Measurements from ENCODE around the gene TSPAN2.

Gene TSPAN2

DNA sequence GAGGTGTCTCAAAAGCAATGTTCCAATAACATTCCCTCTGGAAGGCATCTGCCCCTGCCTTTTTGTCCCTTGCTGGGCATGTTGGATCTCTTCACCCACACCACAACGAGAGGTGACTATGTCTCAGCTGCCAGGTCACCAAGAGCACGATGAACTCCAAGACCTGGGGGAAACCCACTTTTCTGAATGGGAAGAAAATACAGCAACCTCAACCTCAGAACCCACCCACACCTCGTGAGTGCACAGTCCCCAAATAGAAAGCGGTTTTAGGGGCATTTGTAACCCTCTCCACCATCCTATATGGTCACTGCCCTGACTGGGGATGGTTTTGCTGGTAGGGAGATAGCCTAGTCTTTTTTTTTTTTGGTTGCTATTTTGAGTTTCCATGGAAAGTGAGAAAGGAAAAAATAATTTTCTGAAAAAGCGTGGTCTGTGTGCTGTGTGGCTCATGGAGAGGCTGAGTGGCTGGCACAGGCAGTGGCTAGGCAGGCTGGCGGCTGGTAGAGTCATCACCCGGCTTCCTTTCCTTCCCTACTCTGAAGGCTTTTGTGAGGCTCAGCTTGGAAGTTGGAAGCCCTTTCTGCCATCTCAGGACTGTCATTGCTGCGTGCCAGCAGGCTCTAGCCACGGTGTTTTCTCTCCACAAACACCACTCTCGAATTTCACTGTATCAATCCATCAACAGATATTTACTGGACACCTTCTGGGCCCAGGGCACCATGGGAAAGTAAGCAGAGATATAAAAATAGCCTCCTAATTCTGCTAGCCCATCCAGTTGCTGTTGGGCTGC is 15.8 kb downstream of the TSPAN2 start:
- DNase-seq, result peak; percentile 53

DNA sequence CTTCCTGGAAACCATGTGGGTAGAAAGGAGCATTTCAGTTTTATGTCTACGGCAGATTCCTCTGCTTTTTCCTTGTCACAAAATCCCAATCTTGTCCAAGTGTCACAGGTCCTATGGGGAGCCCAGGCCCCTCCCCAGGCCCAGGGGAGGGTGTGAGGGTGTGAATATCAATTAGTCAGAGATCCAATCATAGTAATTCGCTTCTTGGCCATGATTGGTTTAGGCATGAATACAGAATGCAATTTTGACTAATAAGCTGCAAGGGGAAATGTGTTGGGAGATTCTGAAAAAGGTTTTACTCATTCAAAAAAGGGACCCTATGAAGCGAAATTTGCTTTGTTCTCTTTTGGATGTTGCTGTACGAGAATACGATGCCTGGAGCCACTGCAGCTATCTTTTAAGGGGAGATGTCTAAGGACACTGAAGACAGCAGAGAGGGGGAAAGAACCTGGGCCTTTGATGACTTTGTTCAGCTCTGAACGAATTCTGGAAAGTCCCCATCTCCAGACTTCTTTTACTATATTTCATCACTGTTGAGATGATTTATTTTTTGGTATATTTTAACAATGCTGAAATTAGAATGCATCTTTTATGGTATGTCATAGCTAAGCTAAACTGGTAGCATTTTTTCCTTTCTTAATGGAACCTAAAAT is 18.2 kb downstream of the TSPAN2 start:
- no peak for DNase-seq

DNA sequence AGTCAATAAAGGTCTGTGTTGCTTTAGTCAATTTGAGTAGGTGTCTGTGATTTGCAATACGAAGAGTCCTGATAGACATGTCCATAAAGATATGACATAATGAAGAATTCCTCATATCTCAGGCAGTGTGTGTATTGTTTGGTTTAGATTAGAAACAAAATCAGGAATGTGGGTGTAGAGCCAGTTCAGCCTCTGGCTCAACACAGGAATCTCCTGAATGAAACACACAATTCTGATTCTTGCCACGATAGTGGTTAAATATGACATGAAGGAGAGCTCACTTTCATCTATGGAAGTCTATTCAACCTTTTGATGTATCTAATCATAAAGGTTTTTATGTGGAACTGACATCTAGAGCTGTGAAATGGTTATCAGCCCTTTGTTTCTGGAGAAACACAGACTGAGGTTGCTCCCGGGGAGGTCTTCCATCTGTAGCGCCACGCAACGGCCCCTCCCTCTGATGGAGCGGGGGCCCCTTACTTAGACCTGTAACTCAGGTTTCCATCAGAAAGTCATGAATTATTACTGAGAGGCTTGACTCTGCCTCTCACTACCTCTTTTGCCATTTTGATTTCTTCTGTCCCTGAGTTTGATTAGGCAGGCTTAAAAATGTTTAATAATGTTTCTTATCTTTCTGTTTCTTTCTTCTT is 19.5 kb downstream of the TSPAN2 start:
- DNase-seq, result no peak

DNA sequence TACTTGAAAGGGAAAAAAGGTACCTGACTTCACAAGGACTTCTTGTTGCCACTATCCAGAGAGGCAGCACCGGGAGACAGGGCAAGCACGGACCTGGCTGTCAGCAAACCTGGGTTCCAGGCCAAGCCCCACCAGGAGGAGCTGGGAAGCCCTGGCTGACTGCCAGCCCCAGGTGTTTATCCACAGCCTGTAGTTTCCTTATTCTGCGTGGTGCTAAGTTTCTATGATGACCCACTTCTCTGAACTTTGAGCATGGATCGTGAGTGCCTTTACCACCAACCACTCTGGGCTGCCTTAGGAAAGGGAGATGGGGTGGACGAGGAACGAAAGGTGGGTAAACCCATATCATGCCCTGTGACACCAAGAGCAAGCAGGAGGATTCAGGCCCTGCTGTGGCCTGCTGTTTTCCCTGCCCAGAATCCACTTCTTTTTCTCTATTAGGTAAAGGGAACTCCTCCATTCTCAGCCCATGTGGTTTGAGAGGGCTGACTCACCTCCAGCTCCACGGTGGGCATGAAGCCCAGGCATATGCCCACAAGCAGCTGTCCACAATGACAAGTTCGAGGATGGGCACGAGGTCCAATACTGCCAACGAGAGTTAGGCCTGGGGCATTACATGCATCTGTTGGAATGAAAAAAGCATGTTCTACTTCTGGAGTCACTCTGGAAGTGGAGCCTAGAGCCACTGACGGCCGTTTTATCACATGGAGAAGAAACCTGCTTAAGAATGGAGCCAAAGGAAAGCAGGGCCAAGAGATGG is 20.3 kb downstream of the TSPAN2 start:
- DNase-seq, result no peak

DNA sequence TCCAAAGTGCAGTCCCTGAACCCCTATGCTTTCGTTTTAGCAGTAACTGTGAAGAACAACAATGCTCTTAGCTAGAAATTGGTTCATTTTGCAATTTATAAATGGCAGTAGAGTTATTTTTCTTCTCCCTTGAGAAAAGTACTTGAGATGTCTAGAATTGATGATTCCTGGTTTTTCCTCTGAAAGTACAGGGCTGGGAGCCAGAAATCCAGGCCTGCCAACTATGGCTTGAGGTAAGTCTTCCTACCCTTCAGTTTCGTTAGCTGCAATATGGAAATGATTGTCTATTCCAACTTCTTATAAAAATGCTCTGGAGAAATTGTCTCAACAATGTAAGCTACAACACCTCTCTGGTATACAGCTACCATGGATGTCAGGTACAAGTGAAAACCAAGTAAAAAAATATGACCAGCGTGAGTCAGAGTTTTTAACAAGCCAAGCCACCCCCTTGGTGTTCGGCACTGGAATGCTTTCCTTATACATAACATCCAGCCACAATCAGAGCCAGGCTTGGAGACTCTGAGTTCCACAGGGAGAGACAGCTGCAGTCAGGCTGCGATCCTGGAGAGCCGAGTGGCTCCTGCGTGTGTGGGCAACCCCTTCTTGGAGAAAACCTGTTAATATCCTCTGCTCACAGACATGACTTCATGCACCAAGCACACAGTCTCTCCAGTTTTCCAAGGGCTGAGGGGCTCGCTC is 22.0 kb downstream of the TSPAN2 start:
- DNase-seq, result no peak

DNA sequence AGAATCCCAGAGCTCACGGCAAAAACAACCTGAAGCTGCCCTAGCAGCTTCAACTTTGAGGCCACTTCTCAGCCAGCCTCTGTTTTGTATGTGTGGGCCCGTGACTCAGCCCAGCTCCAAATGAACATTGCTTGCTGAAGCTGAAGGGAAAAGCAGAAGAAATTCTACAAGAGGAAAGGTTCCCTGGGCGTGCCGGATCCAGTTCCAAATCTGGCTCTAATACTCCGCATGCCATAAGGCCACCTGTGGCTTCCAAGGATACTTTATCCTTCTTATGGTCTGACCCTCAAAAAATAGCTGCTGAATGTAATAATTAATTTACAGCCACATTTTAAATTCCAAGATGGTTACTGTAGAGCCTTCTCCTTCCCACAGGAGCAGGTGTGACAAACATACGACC is 24.3 kb downstream of the TSPAN2 start:
- no peak for DNase-seq

DNA sequence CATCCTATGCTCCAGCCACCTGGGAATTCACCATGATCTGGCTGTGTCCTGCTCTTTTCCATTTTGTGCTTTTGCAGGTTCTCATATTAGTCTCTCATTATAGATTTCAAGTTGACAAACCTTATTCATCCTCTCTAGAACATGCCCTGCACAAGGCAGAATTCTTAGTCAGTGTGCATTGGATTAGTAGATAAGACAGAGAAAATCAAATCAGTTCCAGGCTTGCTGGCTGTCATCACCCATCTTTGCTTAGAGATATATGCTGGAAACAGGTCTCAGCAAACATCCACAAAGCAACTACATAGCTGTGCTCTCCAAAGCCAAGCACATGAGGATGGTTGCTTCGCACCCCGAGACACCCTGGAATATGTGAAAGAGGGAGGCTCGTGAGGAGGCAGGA is 24.8 kb downstream of the TSPAN2 start:
- no peak for DNase-seq

DNA sequence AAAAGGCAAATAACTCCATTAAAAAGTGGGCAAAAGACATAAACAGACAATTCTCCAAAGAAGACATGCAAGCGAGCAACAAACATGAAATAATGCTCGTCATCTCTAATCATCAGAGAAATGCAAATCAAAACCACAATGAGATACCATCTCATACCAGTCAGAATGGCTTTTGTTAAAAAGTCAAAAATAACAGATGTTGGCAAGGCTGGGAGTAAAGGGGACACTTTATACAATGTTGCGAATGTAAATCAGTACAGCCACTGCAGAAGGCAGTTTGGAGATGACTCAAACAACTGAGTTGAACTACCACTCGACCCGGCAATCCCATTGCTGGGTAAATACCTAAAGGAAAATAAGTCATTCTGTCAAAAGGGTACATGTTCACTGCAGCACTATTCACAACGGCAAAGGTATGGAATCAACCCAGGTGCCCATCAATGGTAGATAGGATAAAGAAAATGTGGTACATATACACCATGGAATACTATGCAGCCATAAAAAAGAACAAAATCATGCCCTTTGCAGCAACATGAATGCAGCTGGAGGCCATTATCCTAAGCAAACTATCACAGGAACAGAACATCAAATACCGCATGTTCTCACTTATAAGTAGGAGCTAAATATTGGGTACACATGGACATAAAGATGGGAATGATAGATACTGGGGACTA is 25.9 kb downstream of the TSPAN2 start:
- no peak for DNase-seq

DNA sequence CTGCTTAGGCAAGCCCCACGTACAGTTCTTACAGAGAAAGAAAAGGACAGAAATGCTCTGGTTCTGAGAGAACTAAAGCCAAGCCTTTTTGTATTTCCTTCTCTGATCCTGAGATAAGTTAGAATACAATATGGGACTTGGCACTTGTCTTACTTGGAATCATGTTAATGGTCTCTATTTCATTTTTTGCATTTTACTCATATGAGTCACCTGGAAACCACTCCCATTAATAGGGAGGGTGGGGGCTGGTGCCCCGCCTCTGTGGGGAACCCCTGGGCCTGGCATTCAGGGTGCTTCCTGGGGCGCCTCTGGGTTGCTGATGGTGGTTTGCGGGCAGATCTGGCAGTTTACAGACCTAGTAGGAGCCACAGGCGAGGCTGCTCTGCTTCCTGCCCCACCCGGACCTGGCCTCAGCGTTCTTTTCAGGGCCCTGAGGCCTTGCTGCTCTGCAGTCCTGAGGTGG is 26.7 kb downstream of the TSPAN2 start:
- DNase-seq, result peak; percentile 86

DNA sequence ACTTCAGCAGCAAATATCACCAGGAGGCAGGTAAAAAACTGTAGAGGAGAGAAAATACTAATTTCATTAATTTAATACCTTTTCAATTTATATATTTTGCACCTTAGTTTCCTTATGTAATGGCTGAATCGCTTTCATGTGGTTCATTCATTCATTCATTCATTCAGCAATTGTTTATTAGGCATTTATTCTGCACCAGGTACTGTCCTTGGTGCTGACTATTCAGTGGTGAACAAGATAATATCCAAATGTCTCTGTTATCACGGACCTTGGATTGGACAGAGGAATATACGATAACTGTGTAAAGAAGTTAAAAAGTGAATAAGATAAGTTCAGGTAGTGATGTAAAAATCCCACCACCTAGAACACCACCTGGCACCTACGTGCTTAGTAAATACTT is 28.8 kb downstream of the TSPAN2 start:
- no peak for DNase-seq

DNA sequence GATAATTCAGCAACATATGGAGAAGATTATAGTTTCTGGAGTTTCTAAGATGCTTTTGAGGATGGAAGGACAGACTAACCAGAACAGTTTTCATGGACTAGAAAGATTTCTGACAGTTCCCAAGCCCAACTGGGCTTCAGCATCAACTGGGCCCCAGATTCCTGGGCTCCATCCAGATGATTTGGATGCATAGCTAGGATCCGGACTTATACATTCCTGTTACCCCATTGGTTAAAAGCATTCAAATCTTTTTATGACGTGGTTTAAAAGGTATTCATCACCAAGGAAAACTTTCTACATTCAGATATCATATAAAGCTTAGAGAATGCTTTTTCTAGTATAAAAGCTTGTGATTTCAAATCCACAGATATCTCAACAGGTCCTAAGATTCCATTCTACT is 30.0 kb downstream of the TSPAN2 start:
- no peak for DNase-seq

DNA sequence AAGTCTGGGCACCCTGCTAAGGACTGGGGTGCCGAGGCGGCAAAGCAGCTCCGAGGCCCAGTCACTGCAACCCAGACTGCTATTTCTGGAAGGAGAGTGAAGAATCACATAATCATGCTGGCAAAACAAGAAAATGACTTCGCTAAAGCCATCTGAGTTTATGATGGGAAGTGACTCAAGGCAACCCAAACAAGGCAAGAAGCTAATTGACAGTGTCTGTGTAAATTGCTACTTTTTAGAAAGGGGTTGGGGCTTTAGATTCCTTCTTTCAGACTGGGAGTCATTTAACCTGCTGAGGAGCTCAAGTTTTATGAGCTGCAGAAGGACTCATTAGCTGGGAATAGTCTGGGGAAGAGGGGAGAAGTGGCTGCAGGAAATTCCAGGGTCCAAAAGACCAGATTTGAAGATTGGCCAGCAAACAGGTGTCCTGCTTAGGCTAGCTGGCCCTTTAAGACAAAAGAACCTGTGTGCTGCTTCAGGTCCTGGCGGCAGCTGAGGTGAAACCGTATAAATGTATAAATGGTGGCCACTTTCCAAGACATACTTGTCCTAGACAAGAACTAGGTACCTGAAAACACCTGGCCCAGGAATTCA is 31.5 kb downstream of the TSPAN2 start:
- no peak for DNase-seq

DNA sequence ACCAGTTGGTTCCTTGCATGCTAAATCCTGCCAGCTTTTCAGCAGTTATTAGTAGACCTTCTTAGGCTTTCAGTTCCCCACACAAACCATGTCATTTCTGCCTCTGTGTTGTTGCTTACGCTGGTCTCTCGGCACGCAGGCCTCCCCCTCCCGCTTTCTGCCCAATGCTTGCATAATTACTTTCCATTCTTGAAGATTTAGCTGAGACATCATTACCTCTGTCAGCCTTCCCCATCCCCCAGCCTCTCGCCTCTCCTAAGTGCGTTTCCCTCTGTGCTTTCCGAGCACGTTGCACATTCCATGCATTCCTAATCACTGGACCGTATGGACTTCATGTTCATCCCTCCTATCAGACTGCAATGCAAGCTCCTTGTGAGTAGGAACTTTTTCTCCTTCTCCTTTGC is 32.9 kb downstream of the TSPAN2 start:
- no peak for DNase-seq

DNA sequence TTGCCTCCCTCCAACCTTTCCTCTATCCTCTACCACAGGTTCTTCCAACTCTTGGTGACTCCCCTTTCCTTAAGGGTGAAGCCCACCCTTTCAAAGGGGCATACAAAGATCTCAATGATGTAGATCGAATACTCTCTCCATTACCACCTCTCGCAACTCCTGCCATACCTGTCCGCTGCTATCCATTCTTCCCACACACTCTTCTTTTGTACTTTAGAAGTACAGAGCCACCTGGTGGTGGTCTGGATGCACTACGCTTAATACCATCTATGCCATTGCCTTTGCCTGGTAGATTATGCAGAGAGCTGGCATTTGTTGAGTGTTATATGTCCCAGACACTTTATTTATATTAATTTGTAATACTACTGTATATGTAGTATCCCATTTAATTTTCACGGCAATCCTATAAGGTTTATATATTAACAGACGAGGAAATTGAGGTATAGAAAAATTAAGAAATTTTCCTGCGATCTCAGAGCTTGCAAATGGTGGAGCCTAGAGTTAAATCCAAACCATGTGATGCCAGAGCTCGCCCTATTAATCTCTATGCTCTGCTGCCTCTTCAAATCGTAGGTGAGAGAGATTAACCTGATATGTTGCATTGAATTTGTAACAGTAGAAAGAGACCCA is 36.7 kb downstream of the TSPAN2 start:
- DNase-seq, result peak; percentile 67

DNA sequence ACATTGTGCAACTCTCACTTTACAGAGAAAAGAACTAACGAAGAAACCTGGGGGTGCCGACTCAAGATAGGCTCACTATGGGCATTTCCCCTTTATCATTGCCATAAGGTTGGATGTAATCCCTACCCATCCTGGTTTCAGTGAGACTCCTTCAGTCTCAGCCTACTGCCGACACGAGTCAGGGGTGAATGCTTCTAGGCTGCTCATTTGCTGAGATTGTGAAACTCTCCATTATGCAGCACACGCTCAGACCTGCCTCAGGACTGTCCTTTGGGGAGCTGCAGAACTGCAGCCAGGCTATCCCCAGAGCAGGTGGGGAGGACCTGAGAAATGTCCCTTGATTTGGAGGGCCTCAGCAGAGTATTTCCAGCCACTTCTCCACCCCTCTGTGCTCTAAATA is 37.5 kb downstream of the TSPAN2 start:
- DNase-seq, result no peak

DNA sequence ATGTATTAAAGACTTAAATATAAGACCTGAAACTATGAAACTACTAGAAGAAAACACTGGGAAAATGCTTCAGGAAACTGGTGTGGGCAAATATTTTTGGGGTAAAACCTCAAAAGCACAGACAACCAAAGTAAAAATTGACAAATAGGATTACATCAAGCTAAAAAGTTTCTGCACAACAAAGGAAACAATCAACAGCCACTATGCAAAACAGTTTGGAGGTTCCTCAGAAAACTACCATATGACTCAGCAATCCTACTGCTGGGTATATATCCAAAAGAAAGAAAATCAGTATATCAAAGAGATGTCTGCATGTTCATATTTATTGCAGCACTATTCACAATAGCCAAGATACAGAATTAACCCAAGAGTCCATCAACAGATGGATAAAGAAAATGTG is 42.6 kb downstream of the TSPAN2 start:
- DNase-seq, result no peak

DNA sequence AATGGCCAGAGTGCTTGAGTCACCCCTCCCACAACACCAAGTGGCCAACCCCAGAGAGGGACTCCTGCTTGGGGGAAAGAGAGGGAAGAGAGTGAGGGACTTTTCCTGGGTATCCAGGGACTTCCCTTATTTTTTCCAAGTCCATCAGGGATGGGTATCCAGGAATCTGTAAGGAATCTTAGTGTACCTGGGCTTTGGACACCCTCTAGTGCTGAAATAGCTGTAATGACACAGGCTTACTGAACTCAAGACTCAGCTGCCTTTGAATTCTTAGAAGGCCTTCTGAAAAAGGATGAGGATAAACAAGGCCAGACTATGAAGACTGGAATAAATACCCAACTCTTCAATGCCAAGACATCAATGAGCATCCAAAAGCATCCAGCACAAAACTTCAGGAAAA is 47.6 kb downstream of the TSPAN2 start:
- DNase-seq, result no peak

DNA sequence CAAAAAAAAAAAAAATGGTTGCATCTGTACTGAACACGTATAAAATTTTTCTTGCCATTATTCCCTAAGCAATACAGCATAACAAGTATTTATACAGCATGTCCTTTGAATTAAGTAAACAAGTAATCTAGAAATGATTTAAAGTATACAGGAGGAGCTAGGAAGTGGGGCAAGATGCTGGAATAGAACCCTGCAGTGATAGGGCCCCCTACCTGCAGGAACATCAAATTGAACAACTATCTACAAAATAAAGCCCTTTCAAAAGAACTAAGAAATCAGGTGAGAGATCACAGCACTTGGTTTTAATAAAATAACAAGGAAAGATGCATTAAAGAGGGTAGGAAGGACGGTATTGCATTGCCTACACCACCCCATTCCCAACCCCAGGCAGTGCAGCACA is 48.8 kb downstream of the TSPAN2 start:
- no peak for DNase-seq

DNA sequence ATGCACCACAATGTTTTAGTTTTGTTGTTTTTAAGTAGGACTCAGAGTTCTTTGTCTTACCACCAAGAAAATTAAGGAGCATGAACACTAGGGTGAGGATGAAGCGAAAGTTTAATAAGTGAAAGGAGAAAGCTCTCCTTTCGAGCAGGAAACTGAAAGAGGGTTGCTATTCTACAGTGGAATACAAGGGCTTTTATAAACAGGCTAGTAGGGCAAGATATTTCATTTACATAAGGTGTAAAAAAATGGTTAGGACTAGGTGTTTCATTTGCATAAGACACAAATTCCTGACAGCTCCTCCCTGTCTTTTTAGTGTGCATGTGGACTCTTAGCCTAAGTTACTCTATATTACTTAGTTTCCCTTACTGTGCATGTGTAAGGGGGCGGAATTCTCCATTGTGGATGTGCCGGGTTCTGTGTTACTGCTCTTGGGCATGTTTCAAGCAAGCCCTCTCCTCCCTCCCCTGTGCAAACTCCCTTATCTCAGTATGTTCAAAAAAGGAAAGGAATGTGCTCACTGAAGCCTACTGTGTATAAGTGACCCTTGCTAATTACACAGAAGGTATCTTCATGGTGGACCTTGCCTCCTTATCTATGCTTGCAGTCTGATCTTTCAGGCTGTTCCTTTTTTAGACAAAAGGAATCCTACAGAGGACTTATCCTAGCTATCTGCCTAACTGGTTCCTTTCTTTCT is 52.3 kb downstream of the TSPAN2 start:
- DNase-seq, result no peak

DNA sequence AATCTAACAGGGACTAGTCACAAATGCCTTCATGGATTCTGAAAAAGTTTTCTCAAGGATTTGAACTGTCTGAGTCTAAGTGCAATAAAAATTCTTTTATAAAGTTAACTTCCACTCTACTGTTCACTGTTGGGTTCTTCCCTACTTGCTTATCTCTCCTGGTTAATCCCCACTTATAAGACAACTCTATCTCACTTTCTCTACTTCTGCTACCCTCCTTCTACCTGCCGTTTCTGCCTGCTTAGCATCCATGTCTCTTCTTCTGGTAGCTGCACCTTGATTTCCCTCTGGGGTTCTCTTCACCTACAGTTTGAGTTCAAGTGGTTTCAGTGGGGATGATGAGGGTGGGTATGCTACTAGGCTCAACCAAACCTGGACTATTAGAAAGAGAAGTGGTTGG is 53.7 kb downstream of the TSPAN2 start:
- DNase-seq, result no peak

DNA sequence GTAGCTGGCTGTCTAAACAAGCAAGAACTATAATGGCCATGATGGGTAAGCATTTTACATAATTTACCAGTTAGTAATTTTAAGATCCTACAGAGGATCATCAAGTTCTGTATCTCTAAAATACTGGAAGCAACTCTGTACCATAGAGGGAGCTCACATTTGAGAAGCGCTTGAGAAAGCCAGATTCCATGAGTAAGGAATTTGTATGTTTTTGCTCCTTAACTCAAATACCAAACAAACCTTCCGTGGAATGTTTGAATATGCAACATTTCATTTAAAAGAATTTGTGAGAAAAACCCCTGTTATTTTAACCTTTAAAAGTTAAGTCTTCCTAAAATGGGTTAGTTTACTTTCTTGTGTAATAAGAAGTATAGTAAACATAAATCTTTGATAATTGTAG is 57.7 kb downstream of the TSPAN2 start:
- no peak for DNase-seq
